ENCODE measurements around the gene MTRF1L.
"Not testable (repeated sequence)": the region's sequence is repeated elsewhere in the genome, so short reads cannot be mapped to it uniquely, and the experiment has no call there.

MTRF1L gene

GRCh38 chr6:152976749-152977148, 25.8 kb downstream of the MTRF1L start:
- Histone ChIP-seq H3K4me2 (0 out of 2 replicates have a peak overlapping the region, but pooled peaks have one; percentile 3), H3K27me3 (ENCODE audit: insufficient read depth, low read depth) (no peaks in the 10 kb centered on the region), H3K79me2 (ENCODE audit: insufficient read depth, low read depth) (peaks cover 93% of the 10 kb centered on the region), H4K20me1 (ENCODE audit: insufficient read depth) (peaks cover 67% of the 10 kb centered on the region), H3K36me3 (ENCODE audit: insufficient read depth) (peaks cover 47% of the 10 kb centered on the region), H3K4me3 (IDR thresholded peaks at IDR 0.05; ENCODE audit: insufficient read depth, low read depth, low read length) (no peak overlapping the region), H3K9ac (no peak overlapping the region), H2AFZ (ENCODE audit: low read depth) (no peak overlapping the region), H3K4me1 (ENCODE audit: low read depth, poor library complexity, severe bottlenecking) (peaks cover 70% of the 10 kb centered on the region), H3K27ac (no peak overlapping the region)
- TF ChIP-seq CTCF (conservative IDR thresholded peaks at IDR 0.05; ENCODE audit: low read depth, low read length) = no peak

GRCh38 chr6:152975204-152975915, 27.1 kb downstream of the MTRF1L start:
- Histone ChIP-seq H3K4me2 (peak overlapping the region; percentile 40), H3K79me2 (ENCODE audit: insufficient read depth, low read depth) (peaks cover 80% of the 10 kb centered on the region)

GRCh38 chr6:152973916-152974315, 28.6 kb downstream of the MTRF1L start:
- H3K27me3 ChIP-seq (ENCODE audit: insufficient read depth, low read depth) = no peaks in the 10 kb centered on the region
- no peak for TF ChIP-seq CTCF (conservative IDR thresholded peaks at IDR 0.05; ENCODE audit: low read depth, low read length)
- H4K20me1 ChIP-seq (ENCODE audit: insufficient read depth) = peaks cover 48% of the 10 kb centered on the region
- peaks cover 54% of the 10 kb centered on the region; the same call in 1 of the 2 replicates for H3K36me3 ChIP-seq (ENCODE audit: insufficient read depth)
- H3K79me2 ChIP-seq (ENCODE audit: insufficient read depth, low read depth) = peaks cover 65% of the 10 kb centered on the region
- no peak overlapping the region for H3K9ac ChIP-seq
- H3K27ac ChIP-seq = no peak overlapping the region
- no peak overlapping the region for H2AFZ ChIP-seq (ENCODE audit: low read depth)
- no peak overlapping the region; the same call in 1 of the 2 replicates for H3K4me2 ChIP-seq
- no peak overlapping the region for H3K4me3 ChIP-seq (IDR thresholded peaks at IDR 0.05; ENCODE audit: insufficient read depth, low read depth, low read length)
- peaks cover 47% of the 10 kb centered on the region for H3K4me1 ChIP-seq (ENCODE audit: low read depth, poor library complexity, severe bottlenecking)

More at GRCh38 chr6:152975204-152975915, 27.1 kb downstream of the MTRF1L start:
- H4K20me1 ChIP-seq (ENCODE audit: insufficient read depth) = peaks cover 63% of the 10 kb centered on the region
- no peak overlapping the region for H2AFZ ChIP-seq (ENCODE audit: low read depth)
- H3K4me1 ChIP-seq (ENCODE audit: low read depth, poor library complexity, severe bottlenecking) = peaks cover 62% of the 10 kb centered on the region
- no peak overlapping the region for H3K27ac ChIP-seq
- no peaks in the 10 kb centered on the region for H3K27me3 ChIP-seq (ENCODE audit: insufficient read depth, low read depth)
- H3K4me3 ChIP-seq (IDR thresholded peaks at IDR 0.05; ENCODE audit: insufficient read depth, low read depth, low read length) = no peak overlapping the region
- TF ChIP-seq CTCF (conservative IDR thresholded peaks at IDR 0.05; ENCODE audit: low read depth, low read length) = no peak
- H3K9ac ChIP-seq = no peak overlapping the region
- H3K36me3 ChIP-seq (ENCODE audit: insufficient read depth) = peaks cover 58% of the 10 kb centered on the region; the same call in 1 of the 2 replicates

GRCh38 chr6:152969688-152970418, 32.7 kb downstream of the MTRF1L start:
- Histone ChIP-seq H3K27ac (no peak overlapping the region), H3K9ac (no peak overlapping the region), H3K27me3 (ENCODE audit: insufficient read depth, low read depth) (no peaks in the 10 kb centered on the region), H3K4me3 (IDR thresholded peaks at IDR 0.05; ENCODE audit: insufficient read depth, low read depth, low read length) (no peak overlapping the region), H3K4me1 (ENCODE audit: low read depth, poor library complexity, severe bottlenecking) (peaks cover 8% of the 10 kb centered on the region), H3K4me2 (no peak overlapping the region), H2AFZ (ENCODE audit: low read depth) (no peak overlapping the region), H4K20me1 (ENCODE audit: insufficient read depth) (peaks cover 16% of the 10 kb centered on the region), H3K79me2 (ENCODE audit: insufficient read depth, low read depth) (peaks cover 25% of the 10 kb centered on the region), H3K36me3 (ENCODE audit: insufficient read depth) (peaks cover 40% of the 10 kb centered on the region; the same call in 1 of the 2 replicates)
- TF ChIP-seq CTCF (conservative IDR thresholded peaks at IDR 0.05; ENCODE audit: low read depth, low read length) = no peak

- not testable (repeated sequence) for H3K27ac ChIP-seq; H3K4me2 ChIP-seq; H3K4me3 ChIP-seq (IDR thresholded peaks at IDR 0.05; ENCODE audit: insufficient read depth, low read depth, low read length); H4K20me1 ChIP-seq (ENCODE audit: insufficient read depth); H3K36me3 ChIP-seq (ENCODE audit: insufficient read depth); H3K79me2 ChIP-seq (ENCODE audit: insufficient read depth, low read depth); H3K4me1 ChIP-seq (ENCODE audit: low read depth, poor library complexity, severe bottlenecking); H3K27me3 ChIP-seq (ENCODE audit: insufficient read depth, low read depth); H3K9ac ChIP-seq; H2AFZ ChIP-seq (ENCODE audit: low read depth)
Observed at GRCh38 chr6:152966168-152966894, 36.2 kb downstream of the MTRF1L start.

Data from KMS-11 (cell line).